ENCODE data around the gene POPDC3.

GRCh38 chr6:105177556-105177955, 2.3 kb downstream of the POPDC3 start:
- no peak for TF ChIP-seq CTCF (conservative IDR thresholded peaks at IDR 0.05)
- no peak for TF ChIP-seq ZFX (IDR thresholded peaks at IDR 0.05)
